AG09319 (cell line): ENCODE results near the gene CDS1.
"Not testable (repeated sequence)": the region's sequence is repeated elsewhere in the genome, so short reads cannot be mapped to it uniquely, and the experiment has no call there.

Experiments
- DNase-seq: peaks from one replicate; pipeline ENCODE4 v3.0.0-alpha.2; 2010; ENCODE audit warnings: low read depth; ENCODE audit errors: extremely low read depth
- TF ChIP-seq, protein P1 (sequence below): IDR thresholded peaks from 2 replicates; pipeline ENCODE4 v1.5.1; 2011; ENCODE audit warnings: low read depth, mild to moderate bottlenecking, inconsistent platforms, low read length, moderate library complexity

The CDS1 gene

DNA sequence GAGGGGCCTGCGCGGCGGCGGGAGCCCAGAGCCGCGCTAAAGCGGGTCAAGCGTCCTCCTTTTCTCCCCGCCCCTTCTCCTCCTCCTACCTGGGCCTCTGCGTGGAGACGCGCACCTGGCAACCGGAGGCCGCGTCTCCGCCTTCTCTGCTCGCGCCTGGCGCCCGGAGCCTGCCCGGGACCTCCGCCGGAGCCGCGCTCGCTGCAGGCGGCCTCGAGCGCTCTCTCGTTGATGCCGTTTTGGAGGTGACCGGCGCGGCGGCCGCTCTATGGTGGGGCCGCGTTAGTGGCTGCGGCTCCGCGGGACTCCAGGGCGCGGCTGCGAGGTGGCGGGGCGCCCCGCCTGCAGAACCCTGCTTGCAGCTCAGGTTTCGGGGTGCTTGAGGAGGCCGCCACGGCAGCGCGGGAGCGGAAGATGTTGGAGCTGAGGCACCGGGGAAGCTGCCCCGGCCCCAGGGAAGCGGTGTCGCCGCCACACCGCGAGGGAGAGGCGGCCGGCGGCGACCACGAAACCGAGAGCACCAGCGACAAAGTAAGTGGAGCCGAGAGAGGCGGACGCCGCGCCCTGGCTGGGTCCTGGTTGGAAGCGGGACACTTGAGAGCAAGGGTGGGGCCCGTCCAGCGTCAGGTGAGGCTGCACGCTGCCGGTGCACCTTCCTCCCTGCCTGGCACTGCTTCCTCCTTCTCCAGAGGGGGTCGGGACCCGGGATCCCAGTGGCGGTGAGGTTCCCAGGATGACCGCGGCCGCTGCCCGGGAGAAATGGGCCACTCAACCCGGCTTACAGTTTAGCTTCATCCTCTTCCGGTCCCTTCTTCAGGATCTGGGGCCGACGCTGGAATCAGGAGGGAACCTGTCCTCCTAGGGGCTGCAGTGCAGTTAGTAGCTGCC lies at the start of gene CDS1:
TSS of gene CDS1 (plus strand) at position 140 of the 888 bp plus-strand sequence. CDS start at position 415, 275 bp downstream.
- TF ChIP-seq, protein P1, sequence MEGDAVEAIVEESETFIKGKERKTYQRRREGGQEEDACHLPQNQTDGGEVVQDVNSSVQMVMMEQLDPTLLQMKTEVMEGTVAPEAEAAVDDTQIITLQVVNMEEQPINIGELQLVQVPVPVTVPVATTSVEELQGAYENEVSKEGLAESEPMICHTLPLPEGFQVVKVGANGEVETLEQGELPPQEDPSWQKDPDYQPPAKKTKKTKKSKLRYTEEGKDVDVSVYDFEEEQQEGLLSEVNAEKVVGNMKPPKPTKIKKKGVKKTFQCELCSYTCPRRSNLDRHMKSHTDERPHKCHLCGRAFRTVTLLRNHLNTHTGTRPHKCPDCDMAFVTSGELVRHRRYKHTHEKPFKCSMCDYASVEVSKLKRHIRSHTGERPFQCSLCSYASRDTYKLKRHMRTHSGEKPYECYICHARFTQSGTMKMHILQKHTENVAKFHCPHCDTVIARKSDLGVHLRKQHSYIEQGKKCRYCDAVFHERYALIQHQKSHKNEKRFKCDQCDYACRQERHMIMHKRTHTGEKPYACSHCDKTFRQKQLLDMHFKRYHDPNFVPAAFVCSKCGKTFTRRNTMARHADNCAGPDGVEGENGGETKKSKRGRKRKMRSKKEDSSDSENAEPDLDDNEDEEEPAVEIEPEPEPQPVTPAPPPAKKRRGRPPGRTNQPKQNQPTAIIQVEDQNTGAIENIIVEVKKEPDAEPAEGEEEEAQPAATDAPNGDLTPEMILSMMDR = no peak
- DNase-seq = no peak

DNA sequence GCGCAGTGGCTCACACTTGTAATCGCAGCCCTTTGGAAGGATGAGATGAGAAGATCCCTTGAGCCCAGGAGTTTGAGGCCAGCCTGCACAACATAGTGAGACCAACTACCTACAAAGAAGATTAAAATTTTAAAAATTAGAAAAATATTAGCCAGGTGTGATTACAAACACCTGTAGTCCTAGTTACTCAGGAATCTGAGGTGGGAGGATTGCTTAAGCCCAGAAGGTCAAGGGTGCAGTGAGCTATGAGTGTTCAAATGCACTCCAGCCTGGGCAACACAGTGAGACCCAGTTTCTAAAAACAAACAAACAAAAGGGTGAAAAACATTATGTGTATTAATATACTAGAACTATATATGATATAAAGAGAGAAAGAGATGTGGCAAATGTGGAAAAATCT lies 47.0 kb upstream of the CDS1 start:
- no peak for DNase-seq
- TF ChIP-seq, protein P1 = no peak

DNA sequence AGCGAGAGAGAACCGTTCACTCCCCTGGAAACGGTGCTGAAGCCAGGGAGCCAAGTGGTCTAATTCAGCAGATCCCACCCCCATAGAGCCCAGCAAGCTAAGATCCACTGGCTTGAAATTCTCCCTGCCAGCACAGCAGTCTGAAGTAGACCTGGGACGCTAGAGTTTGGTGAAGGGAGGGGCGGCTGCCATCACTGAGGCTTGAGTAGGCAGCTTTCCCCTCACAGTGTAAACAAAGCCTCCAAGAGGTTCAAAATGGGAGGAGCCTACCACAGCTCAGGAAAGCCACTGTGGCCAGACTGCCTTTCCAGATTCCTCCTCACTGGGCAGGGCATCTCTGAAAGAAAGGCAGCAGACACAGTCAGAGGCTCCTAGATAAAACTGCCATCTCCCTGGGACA lies 37.8 kb upstream of the CDS1 start:
- DNase-seq = no peak
- TF ChIP-seq, protein P1 = no peak

DNA sequence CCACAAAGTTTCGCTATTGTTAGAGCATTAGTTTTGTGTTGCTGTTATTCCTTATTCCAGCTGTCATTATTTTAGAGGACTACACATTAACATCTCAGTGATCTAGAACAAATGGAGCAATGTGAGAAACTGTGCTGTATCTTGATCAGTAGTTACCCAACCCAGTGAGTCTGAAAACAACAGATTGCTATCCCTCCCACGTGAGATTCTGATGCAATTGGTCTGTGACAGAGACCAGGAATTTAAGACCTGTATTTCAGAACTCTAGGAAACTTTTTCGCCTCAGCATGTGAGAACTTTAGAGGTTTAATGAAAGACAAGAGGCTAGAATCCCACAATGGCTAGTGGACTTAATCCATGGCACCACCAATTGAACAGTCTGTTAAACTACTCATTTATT lies 35.7 kb upstream of the CDS1 start:
- DNase-seq = no peak
- TF ChIP-seq, protein P1 = no peak

DNA sequence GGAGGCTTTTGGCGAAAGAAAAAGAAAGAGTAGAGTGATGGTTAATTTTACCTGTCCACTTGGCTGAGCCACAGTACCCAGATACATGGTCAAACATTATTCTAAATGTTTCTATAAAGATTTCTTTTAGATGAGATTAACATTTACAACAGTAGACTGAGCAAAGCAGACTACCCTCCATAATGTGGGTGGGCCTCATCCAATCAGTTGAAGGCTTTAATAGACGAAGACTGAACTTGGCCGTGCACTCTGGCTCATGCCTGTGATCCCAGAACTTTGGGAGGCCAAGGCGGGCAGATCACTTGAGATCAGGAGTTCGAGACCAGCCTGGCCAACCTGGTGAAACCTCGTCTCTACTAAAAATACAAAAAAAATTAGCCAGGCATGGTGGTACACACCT lies 33.7 kb upstream of the CDS1 start:
- DNase-seq = not testable (repeated sequence)

DNA sequence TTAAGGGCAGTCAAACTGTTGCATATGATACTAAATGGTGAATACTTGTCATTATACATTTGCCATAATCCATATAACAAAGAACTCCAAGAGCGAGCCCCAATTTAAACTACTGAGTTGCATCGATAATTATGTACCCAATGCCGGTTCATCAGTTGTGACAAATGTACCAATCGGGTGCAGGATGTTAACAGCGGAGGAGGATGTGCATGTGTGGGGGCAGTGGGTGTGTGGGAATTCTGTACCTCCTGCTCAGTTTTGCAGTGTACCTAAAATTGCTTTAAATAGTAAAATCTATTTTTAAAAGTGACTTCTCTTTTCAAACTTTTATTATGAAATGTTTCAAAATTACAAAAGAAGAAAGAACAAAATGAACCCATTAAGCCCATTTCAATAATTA lies 20.8 kb upstream of the CDS1 start:
- TF ChIP-seq, protein P1 = no peak
- DNase-seq = no peak

DNA sequence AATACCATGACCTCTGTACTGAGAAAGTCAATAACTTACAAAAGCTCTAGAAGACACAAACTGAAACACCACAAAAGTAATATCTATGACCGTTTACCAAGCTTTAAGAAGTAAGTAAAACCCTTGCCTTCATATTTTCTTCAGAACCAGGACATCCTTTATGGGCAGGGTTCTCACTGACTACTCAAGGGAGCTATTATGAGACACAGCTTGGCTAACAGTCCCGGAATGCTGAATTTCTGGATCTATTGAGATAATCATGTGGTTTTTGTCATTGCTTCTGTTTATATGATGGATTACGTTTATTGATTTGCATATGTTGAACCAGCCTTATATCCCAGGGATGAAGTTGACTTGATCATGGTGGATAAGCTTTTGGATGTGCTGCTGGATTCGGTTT lies 19.9 kb upstream of the CDS1 start:
- DNase-seq = no peak
- TF ChIP-seq, protein P1 = no peak

DNA sequence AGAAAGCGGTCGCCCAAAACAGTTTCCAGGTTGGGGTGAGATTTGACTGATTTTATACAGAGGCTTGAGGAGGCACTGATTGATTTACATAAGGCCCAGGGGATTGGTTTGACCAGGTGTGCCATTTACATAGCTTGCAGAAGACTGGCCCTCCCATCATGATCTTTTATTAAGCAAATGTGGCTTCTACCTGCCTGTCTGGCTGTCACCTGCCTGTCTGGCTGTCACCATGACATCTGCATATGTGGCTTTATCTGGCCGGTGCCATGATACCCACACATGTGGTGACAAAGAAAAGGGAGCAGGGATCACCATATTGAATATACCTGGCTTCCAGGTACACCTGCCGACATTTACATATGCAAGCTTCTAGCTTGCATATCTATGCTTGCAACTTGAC lies 17.0 kb upstream of the CDS1 start:
- DNase-seq = no peak
- TF ChIP-seq, protein P1 = no peak
